GM12878 (cell line): ENCODE measurements around the gene LRRK1. TPM values are rescaled to one million over a fixed set of nuclear protein-coding genes. Genes with fewer than 3 reads are reported as not detected.

ENCODE experiments used
- ATAC-seq: fragments of 200-7000 bp; cut with Tn5 transposase; 3 replicates; pipeline ENCODE4 v1.9.1; 2020; ENCODE audit warnings: mild to moderate bottlenecking, moderate library complexity
- BruUV-seq: library from RNA; stranded (reverse); fragments of 400-500 nt; replicated peaks from 2 replicates; lab custom pipeline; 2021; lab: Mats Ljungman, UMichigan
- CTCF ChIA-PET: fragments of 300-600 bp; sonication (Branson Sonifier 250); formaldehyde crosslinking; extraction: SDS; loops from one replicate; lab custom pipeline; 2021; ENCODE audit warnings: inconsistent platforms; lab: Yijun Ruan, JAX
- POLR2A ChIA-PET: fragments of 350-600 bp; formaldehyde crosslinking; extraction: SDS; loops from one replicate; lab custom pipeline; 2021; ENCODE audit warnings: inconsistent platforms; lab: Charles Lee
- RAD21 ChIA-PET: fragments of 300-600 bp; sonication (Branson Sonifier 250); formaldehyde crosslinking; loops from one replicate; lab custom pipeline; 2023; ENCODE audit warnings: antibody characterized with exemption; ENCODE audit not compliant: unreplicated experiment; lab: Charles Lee
- SMC1A ChIA-PET: fragments of 300-600 bp; sonication (Branson Sonifier 250); formaldehyde crosslinking; loops from one replicate; lab custom pipeline; 2023; ENCODE audit not compliant: unreplicated experiment, uncharacterized antibody; lab: Charles Lee
- DNase-seq: peaks from one replicate; pipeline ENCODE4 v3.0.0-alpha.2; 2011; ENCODE audit warnings: low read depth, low spot score
- FAIRE-seq: peaks from 3 replicates; lab custom pipeline; 2011; peaks lifted over from hg19 to GRCh38; lab: Jason Lieb, UNC
- H2AFZ ChIP-seq: 2 replicates; pipeline ENCODE4 v1.6.0; 2011; ENCODE audit warnings: low read depth, low read length, control low read depth; ENCODE audit not compliant: control insufficient read depth
- H3K27ac ChIP-seq: 2 replicates; pipeline ENCODE4 v1.5.1; 2011; ENCODE audit warnings: control low read depth; ENCODE audit not compliant: control insufficient read depth, insufficient read depth
- H3K27me3 ChIP-seq, 2 experiments: replicated peaks in 1 of 2; 2 replicates each; pipeline versions ENCODE4 v1.6.0 to v1.6.1; 2011; ENCODE audit warnings: low read length in 1 of 2; ENCODE audit not compliant: control insufficient read depth in 2 of 2, insufficient read depth in 2 of 2
- H3K36me3 ChIP-seq, 2 experiments: 2 replicates each; pipeline ENCODE4 v1.5.1; 2011; ENCODE audit warnings: low read length in 1 of 2; ENCODE audit not compliant: control insufficient read depth in 2 of 2, insufficient read depth in 2 of 2
- H3K4me1 ChIP-seq: 2 replicates; pipeline ENCODE4 v1.6.1; 2011; ENCODE audit warnings: mild to moderate bottlenecking, low read length, moderate library complexity, mixed read lengths; ENCODE audit not compliant: control insufficient read depth, insufficient read depth
- H3K4me2 ChIP-seq: 2 replicates; pipeline ENCODE4 v1.6.0; 2011; ENCODE audit warnings: control low read depth; ENCODE audit not compliant: control insufficient read depth, insufficient read depth
- H3K4me3 ChIP-seq: fragments of 200-600 bp; sonication (generic); 2 replicates; pipeline ENCODE4 v1.5.1; 2016
- H3K79me2 ChIP-seq: 2 replicates; pipeline ENCODE4 v1.6.0; 2011; ENCODE audit warnings: low read length; ENCODE audit not compliant: control insufficient read depth, insufficient read depth
- H3K9ac ChIP-seq: 2 replicates; pipeline ENCODE4 v1.8.0; 2011; ENCODE audit warnings: low read length, control low read depth, mixed read lengths; ENCODE audit not compliant: control insufficient read depth, insufficient read depth
- H3K9me3 ChIP-seq: replicated peaks from 3 replicates; pipeline ENCODE4 v1.5.1; 2011; ENCODE audit warnings: mild to moderate bottlenecking, low read length; ENCODE audit not compliant: control insufficient read depth, insufficient read depth
- H4K20me1 ChIP-seq: 2 replicates; pipeline ENCODE4 v1.6.0; 2011; ENCODE audit not compliant: control insufficient read depth, insufficient read depth
- BHLHE40 ChIP-seq, 2 experiments: fragments of 450-650 bp in 1 of 2; IDR thresholded peaks; 2 replicates each; pipeline ENCODE4 v1.6.1; 2011 to 2017; ENCODE audit warnings: low read depth in 2 of 2, borderline replicate concordance in 1 of 2, improper control_type of control experiment in 1 of 2, low read length in 1 of 2, mild to moderate bottlenecking in 1 of 2
- CTCF ChIP-seq, 3 experiments: IDR thresholded peaks in 2 of 3; conservative IDR thresholded peaks in 1 of 3; 2 replicates each; pipeline ENCODE4 v1.5.1; 2011; ENCODE audit warnings: low read depth in 3 of 3, low read length in 3 of 3, mild to moderate bottlenecking in 3 of 3, control low read depth in 2 of 3, moderate library complexity in 2 of 3, inconsistent platforms in 1 of 3, mixed read lengths in 1 of 3; ENCODE audit not compliant: control insufficient read depth in 2 of 3, insufficient read depth in 1 of 3; ENCODE audit errors: extremely low read depth in 1 of 3
- FOS ChIP-seq: IDR thresholded peaks from 3 replicates; pipeline ENCODE4 v1.6.1; 2011; ENCODE audit warnings: borderline replicate concordance; ENCODE audit not compliant: insufficient read length; ENCODE audit errors: extremely low read depth
- GABPA ChIP-seq: IDR thresholded peaks from 2 replicates; pipeline ENCODE4 v1.6.1; 2014; ENCODE audit warnings: antibody characterized with exemption, low read depth, mild to moderate bottlenecking, inconsistent platforms
- HDAC2 ChIP-seq: fragments of 200-600 bp; sonication (generic); IDR thresholded peaks from 2 replicates; pipeline ENCODE4 v1.6.1; 2017
- IKZF2 ChIP-seq, 2 experiments: fragments of 450-650 bp; IDR thresholded peaks; 2 replicates each; pipeline ENCODE4 v1.6.1; 2017; ENCODE audit warnings: mild to moderate bottlenecking in 2 of 2, moderate library complexity in 2 of 2
- NR2C2 ChIP-seq: IDR thresholded peaks from 2 replicates; pipeline ENCODE4 v1.6.1; 2011; ENCODE audit warnings: borderline replicate concordance, low read depth; ENCODE audit not compliant: control insufficient read depth, insufficient read length
- POLR2A ChIP-seq: IDR thresholded peaks from 2 replicates; pipeline ENCODE4 v1.6.1; 2011; ENCODE audit warnings: low read depth, mild to moderate bottlenecking, low read length
- WGBS: methylation state at CpG from one replicate; pipeline ENCODE4 v1.1.6; 2016; ENCODE audit warnings: low lambda C conversion rate; ENCODE audit not compliant: insufficient replicate concordance, insufficient coverage; ENCODE audit errors: missing lambda C conversion rate; 5-methylcytosine and 5-hydroxymethylcytosine counted together
- in situ Hi-C: fragments of 300-500 bp; cut with MboI; formaldehyde crosslinking; loops from 9 replicates; pipeline ENCODE4 v1.14.3; 2018; ENCODE audit warnings: mixed read lengths
- intact Hi-C: fragments of 100-400 bp; cut with micrococcal nuclease; formaldehyde crosslinking; loops from one replicate; pipeline ENCODE4 v1.14.2; 2022; ENCODE audit not compliant: unreplicated experiment
- polyA plus RNA-seq, 11 experiments: library from polyadenylated mRNA; depleted of rRNA in 4 of 11; unstranded in 6 of 11; stranded (reverse) in 5 of 11; fragments of >200 nt; fragmentation: Nextera tagmentation in 4 of 11; fragmentation: Illumina TruSeq in 1 of 11; extraction: Ambion mirVana in 4 of 11; extraction: Trizol in 1 of 11; gene quantifications; 1 replicate in 1 of 11; 2 replicates in 10 of 11; pipeline versions ENCODE4 v1.2.1 to v1.2.3, GENCODE V29; 2011 to 2016; ENCODE audit warnings: inconsistent platforms in 2 of 11, missing spikeins in 2 of 11, low read depth in 1 of 11
- total RNA-seq, 4 experiments: library from RNA; depleted of rRNA in 3 of 4; stranded (reverse); fragments of >200 nt in 3 of 4; fragmentation: Illumina TruSeq in 1 of 4; extraction: Trizol in 1 of 4; gene quantifications; 2 replicates each; pipeline versions ENCODE4 v1.2.1 to v1.2.3, GENCODE V29; 2013 to 2021

LRRK1 gene
- total and polyA plus RNA-seq, 10 of the 15 experiments (the other 5 are each of a cell fraction or from before 2014, with no cell fraction given) = 2.2 to 58.3 (median 17.9) TPM

GRCh38 chr15:101107101-101107500, 187.9 kb downstream of the LRRK1 start:
- ChIA-PET RAD21 (no interaction called here), CTCF (no interaction called here), POLR2A (no interaction called here), SMC1A (no interaction called here)
- DNase-seq = no peak
- WGBS = 44% methylated on average over 7 of the region's 7 CpGs
- Histone ChIP-seq H3K27me3 (no peaks in the 10 kb centered on the region; a peak in 1 of 4 replicates), H3K4me1 (no peaks in the 10 kb centered on the region), H4K20me1 (no peaks in the 10 kb centered on the region), H3K4me3 (no peak overlapping the region), H3K9me3 (no peaks in the 10 kb centered on the region; the same call in 2 of the 3 replicates), H3K79me2 (no peaks in the 10 kb centered on the region), H3K4me2 (no peak overlapping the region), H3K9ac (no peak overlapping the region), H3K27ac (no peak overlapping the region), H2AFZ (no peak overlapping the region), H3K36me3 (no peaks in the 10 kb centered on the region)
- intact Hi-C loops = no loop called here
- no peak for FAIRE-seq
- no peak for ATAC-seq
- TF ChIP-seq IKZF2 (IDR thresholded peaks at IDR 0.05) = no peak
- TF ChIP-seq BHLHE40 (IDR thresholded peaks at IDR 0.05; ENCODE audit: borderline replicate concordance in 1 of 2, low read depth in 2 of 2, low read length in 1 of 2) = no peak
- no peak for TF ChIP-seq HDAC2
- TF ChIP-seq POLR2A = no peak
- no peak for TF ChIP-seq NR2C2
- no peak for TF ChIP-seq GABPA
- TF ChIP-seq FOS = no peak
- no peak for TF ChIP-seq CTCF (IDR thresholded peaks at IDR 0.05 in 2 of 3, conservative IDR thresholded peaks at IDR 0.05 in 1 of 3; ENCODE audit: control insufficient read depth in 2 of 3, extremely low read depth in 1 of 3, insufficient read depth in 1 of 3, low read depth in 3 of 3, low read length in 3 of 3)
- in situ Hi-C loops = no loop called here
- BruUV-seq = no TSS peak
